NCI-H2227 (cell line): ENCODE data around the gene CAMTA1.

Experiments
- DNase-seq: peaks from one replicate; lab custom pipeline; 2025; ENCODE audit not compliant: unreplicated experiment; lab: John Stamatoyannopoulos, UW

The CAMTA1 gene

GRCh38 chr1:7436056-7437005 is 651.1 kb downstream of the CAMTA1 start:
- DNase-seq = no peak

- DNase-seq = no peak
Observed at GRCh38 chr1:7437036-7437435, 651.8 kb downstream of the CAMTA1 start.

GRCh38 chr1:7437608-7438395 is 652.5 kb downstream of the CAMTA1 start:
- DNase-seq = no peak

GRCh38 chr1:7438396-7438785 is 653.1 kb downstream of the CAMTA1 start:
- DNase-seq = no peak

- DNase-seq = no peak
Observed at GRCh38 chr1:7438921-7439655, 653.8 kb downstream of the CAMTA1 start.

- no peak for DNase-seq
Observed at GRCh38 chr1:7440154-7440553, 654.9 kb downstream of the CAMTA1 start.

- DNase-seq = no peak
Observed at GRCh38 chr1:7441143-7441841, 656.0 kb downstream of the CAMTA1 start.

- DNase-seq = no peak
Observed at GRCh38 chr1:7442036-7442435, 656.8 kb downstream of the CAMTA1 start.

GRCh38 chr1:7442918-7443317 is 657.7 kb downstream of the CAMTA1 start:
- no peak for DNase-seq

- no peak for DNase-seq
Observed at GRCh38 chr1:7444363-7444762, 659.1 kb downstream of the CAMTA1 start.

- no peak for DNase-seq
Observed at GRCh38 chr1:7447093-7447492, 661.8 kb downstream of the CAMTA1 start.

- DNase-seq = no peak
Observed at GRCh38 chr1:7447736-7448135, 662.5 kb downstream of the CAMTA1 start.

- DNase-seq = no peak
Observed at GRCh38 chr1:7448986-7449385, 663.7 kb downstream of the CAMTA1 start.

GRCh38 chr1:7449750-7450149 is 664.5 kb downstream of the CAMTA1 start:
- no peak for DNase-seq

- DNase-seq = peak; percentile 74
Observed at GRCh38 chr1:7450838-7451237, 665.6 kb downstream of the CAMTA1 start.

- DNase-seq = no peak
Observed at GRCh38 chr1:7453038-7453437, 667.8 kb downstream of the CAMTA1 start.

- no peak for DNase-seq
Observed at GRCh38 chr1:7454052-7454815, 669.0 kb downstream of the CAMTA1 start.

GRCh38 chr1:7454895-7455784 is 669.9 kb downstream of the CAMTA1 start:
- DNase-seq = peak; percentile 15
